PC-3 (cell line): ENCODE measurements around the gene OSBPL2. TPM values are rescaled to one million over a fixed set of nuclear protein-coding genes. Genes with fewer than 3 reads are reported as not detected.

Source experiments
- ATAC-seq: fragments of 200-7000 bp; cut with Tn5 transposase; 2 replicates; pipeline ENCODE4 v1.9.1; 2020; ENCODE audit warnings: mild to moderate bottlenecking, moderate library complexity
- BruUV-seq: library from RNA; stranded (reverse); fragments of 400-500 nt; replicated peaks from 2 replicates; lab custom pipeline; 2021; lab: Mats Ljungman, UMichigan
- CTCF ChIA-PET: fragments of 300-600 bp; sonication (Branson Sonifier 250); formaldehyde crosslinking; loops from one replicate; lab custom pipeline; 2022; ENCODE audit warnings: antibody characterized with exemption; lab: Charles Lee
- POLR2A ChIA-PET: fragments of 300-600 bp; sonication (Branson Sonifier 250); formaldehyde crosslinking; loops from one replicate; lab custom pipeline; 2022; ENCODE audit warnings: antibody characterized with exemption; ENCODE audit not compliant: unreplicated experiment; lab: Charles Lee
- DNase-seq: peaks from one replicate; pipeline ENCODE4 v3.0.0-alpha.2; 2015
- H2AFZ ChIP-seq: fragments of 300-600 bp; sonication (generic); 2 replicates; pipeline ENCODE4 v1.6.0; 2016; ENCODE audit warnings: antibody characterized with exemption, low read length
- H3F3A ChIP-seq: fragments of 300-600 bp; sonication (generic); one replicate; pipeline ENCODE4 v1.6.0; 2017; ENCODE audit warnings: antibody characterized with exemption, low read length, control low read depth, mild to moderate bottlenecking; ENCODE audit not compliant: unreplicated experiment
- H3K27ac ChIP-seq: fragments of 300-600 bp; sonication (generic); 2 replicates; pipeline ENCODE4 v1.5.1; 2016; ENCODE audit warnings: mild to moderate bottlenecking, low read length
- H3K27me3 ChIP-seq: fragments of 300-600 bp; sonication (generic); 2 replicates; pipeline ENCODE4 v1.6.1; 2016; ENCODE audit warnings: low read length, mixed read lengths
- H3K36me3 ChIP-seq: fragments of 300-600 bp; sonication (generic); 2 replicates; pipeline ENCODE4 v1.6.1; 2016; ENCODE audit warnings: low read depth, mixed run types, low read length, mixed read lengths
- H3K4me1 ChIP-seq: fragments of 300-600 bp; sonication (generic); 2 replicates; pipeline ENCODE4 v1.5.1; 2016; ENCODE audit warnings: low read length; ENCODE audit not compliant: insufficient read depth
- H3K4me2 ChIP-seq: fragments of 300-600 bp; sonication (generic); 2 replicates; pipeline ENCODE4 v1.6.0; 2016; ENCODE audit warnings: low read length
- H3K4me3 ChIP-seq: fragments of 300-600 bp; sonication (generic); 2 replicates; pipeline ENCODE4 v1.5.1; 2016; ENCODE audit warnings: mild to moderate bottlenecking, low read length, mixed read lengths
- H3K79me2 ChIP-seq: fragments of 300-600 bp; sonication (generic); 2 replicates; pipeline ENCODE4 v1.6.1; 2017; ENCODE audit warnings: low read length, mixed read lengths
- H3K9ac ChIP-seq: fragments of 300-600 bp; sonication (generic); 2 replicates; pipeline ENCODE4 v1.6.0; 2016; ENCODE audit warnings: mild to moderate bottlenecking, low read length
- H3K9me2 ChIP-seq: fragments of 300-600 bp; sonication (generic); replicated peaks from 2 replicates; pipeline ENCODE4 v1.6.1; 2016; ENCODE audit warnings: mixed run types, low read length, mixed read lengths
- H3K9me3 ChIP-seq: fragments of 300-600 bp; sonication (generic); 2 replicates; pipeline ENCODE4 v1.6.1; 2016; ENCODE audit warnings: low read length, mixed read lengths
- H4K20me1 ChIP-seq: fragments of 300-600 bp; sonication (generic); 2 replicates; pipeline ENCODE4 v1.6.1; 2016; ENCODE audit warnings: low read length, mixed read lengths
- CTCF ChIP-seq: fragments of 300-600 bp; sonication (generic); conservative IDR thresholded peaks from 2 replicates; pipeline ENCODE4 v1.5.1; 2017; ENCODE audit warnings: antibody characterized with exemption, low read depth, mild to moderate bottlenecking, low read length
- EZH2 ChIP-seq: fragments of 300-600 bp; sonication (generic); IDR thresholded peaks from one replicate; pipeline ENCODE4 v1.6.1; 2017; ENCODE audit warnings: antibody characterized with exemption, mild to moderate bottlenecking, low read length; ENCODE audit not compliant: unreplicated experiment
- EZH2phosphoT487 ChIP-seq: fragments of 300-600 bp; sonication (generic); IDR thresholded peaks from 2 replicates; pipeline ENCODE4 v1.6.1; 2018; ENCODE audit warnings: mild to moderate bottlenecking, antibody characterized with exemption, low read length, borderline replicate concordance
- intact Hi-C: fragments of 100-400 bp; cut with micrococcal nuclease; formaldehyde crosslinking; loops from 2 replicates; pipeline ENCODE4 v1.9.0; 2023
- total RNA-seq: library from RNA; depleted of rRNA; stranded (reverse); fragments of >200 nt; gene quantifications from 2 replicates; pipeline ENCODE4 v1.2.3, GENCODE V29; 2014

OSBPL2 gene
- total RNA-seq, 1 experiment from 2014 or later, result 39.7 TPM

GRCh38 chr20:62289131-62289530 is 50.8 kb downstream of the OSBPL2 start:
- H3K9me2 ChIP-seq, result no peaks in the 10 kb centered on the region
- POLR2A ChIA-PET, result no interaction called here

GRCh38 chr20:62289898-62290297 is 51.6 kb downstream of the OSBPL2 start:
- no peaks in the 10 kb centered on the region for H3K79me2 ChIP-seq
- no peaks in the 10 kb centered on the region for H3F3A ChIP-seq
- H3K36me3 ChIP-seq, result peaks cover 4% of the 10 kb centered on the region; the same call in 1 of the 2 replicates
- H3K27me3 ChIP-seq, result no peaks in the 10 kb centered on the region
- no peaks in the 10 kb centered on the region for H3K9me2 ChIP-seq
- no peak overlapping the region for H3K9ac ChIP-seq
- ChIA-PET CTCF (no interaction called here), POLR2A (no interaction called here)
- no peak overlapping the region for H3K4me2 ChIP-seq
- no peak for DNase-seq
- TF ChIP-seq CTCF (no peak), EZH2 (no peak), EZH2phosphoT487 (no peak)
- no peak overlapping the region for H3K4me3 ChIP-seq
- no peaks in the 10 kb centered on the region for H4K20me1 ChIP-seq
- no peak overlapping the region for H3K27ac ChIP-seq
- no peak overlapping the region for H2AFZ ChIP-seq
- intact Hi-C loops, result no loop called here
- ATAC-seq, result no peak
- H3K9me3 ChIP-seq, result no peaks in the 10 kb centered on the region
- BruUV-seq, result no TSS peak
- H3K4me1 ChIP-seq, result no peaks in the 10 kb centered on the region

More at GRCh38 chr20:62289131-62289530, 50.8 kb downstream of the OSBPL2 start:
- intact Hi-C loops, result no loop called here
- Histone ChIP-seq H4K20me1 (no peaks in the 10 kb centered on the region), H3K4me3 (no peak overlapping the region), H3K9ac (no peak overlapping the region), H3K4me2 (no peak overlapping the region), H3K27me3 (no peaks in the 10 kb centered on the region), H3K79me2 (no peaks in the 10 kb centered on the region), H2AFZ (no peak overlapping the region), H3K27ac (no peak overlapping the region), H3K36me3 (peaks cover 5% of the 10 kb centered on the region; the same call in 1 of the 2 replicates), H3K9me3 (no peaks in the 10 kb centered on the region), H3F3A (no peaks in the 10 kb centered on the region), H3K4me1 (no peaks in the 10 kb centered on the region)
- ATAC-seq (no peak), DNase-seq (no peak)
- BruUV-seq, result no TSS peak
- TF ChIP-seq EZH2phosphoT487 (no peak), EZH2 (no peak), CTCF (no peak)
- CTCF ChIA-PET, result no interaction called here

- no TSS peak for BruUV-seq
- POLR2A ChIA-PET, result no interaction called here
- CTCF ChIA-PET, result no interaction called here
- no peak overlapping the region for H3K4me3 ChIP-seq
- ATAC-seq (no peak), DNase-seq (no peak)
- no peak overlapping the region for H3K4me2 ChIP-seq
- H3K4me1 ChIP-seq, result no peaks in the 10 kb centered on the region
- H3K9ac ChIP-seq, result no peak overlapping the region
- H3K36me3 ChIP-seq, result peaks cover 12% of the 10 kb centered on the region; the same call in 1 of the 2 replicates
- H3K9me2 ChIP-seq, result no peaks in the 10 kb centered on the region
- no peaks in the 10 kb centered on the region for H4K20me1 ChIP-seq
- no peak overlapping the region for H3K27ac ChIP-seq
- TF ChIP-seq EZH2phosphoT487, result no peak
- no peak for TF ChIP-seq EZH2
- TF ChIP-seq CTCF, result no peak
- no peaks in the 10 kb centered on the region for H3K9me3 ChIP-seq
- H3K27me3 ChIP-seq, result no peaks in the 10 kb centered on the region
- no peaks in the 10 kb centered on the region for H3K79me2 ChIP-seq
- intact Hi-C loops, result no loop called here
- no peaks in the 10 kb centered on the region for H3F3A ChIP-seq
- no peak overlapping the region for H2AFZ ChIP-seq
Measured at GRCh38 chr20:62291251-62292066, 53.1 kb downstream of the OSBPL2 start.
